ENCODE data around the gene CUL5.

The CUL5 gene

GRCh38 chr11:108111126-108111525 is 102.4 kb downstream of the CUL5 start:
- Histone ChIP-seq H3K27me3 (ENCODE audit: insufficient read depth, low read length) (no peaks in the 10 kb centered on the region), H2AFZ (ENCODE audit: low read length) (no peak overlapping the region), H3K79me2 (ENCODE audit: insufficient read depth, low read length) (no peaks in the 10 kb centered on the region), H3K4me2 (ENCODE audit: low read length) (no peak overlapping the region), H3K27ac (ENCODE audit: low read depth, low read length, poor library complexity, severe bottlenecking) (no peak overlapping the region), H3K9ac (ENCODE audit: low read length) (no peak overlapping the region), H4K20me1 (ENCODE audit: insufficient read depth, low read length) (no peaks in the 10 kb centered on the region), H3K4me1 (ENCODE audit: insufficient read depth, low read length, severe bottlenecking) (no peaks in the 10 kb centered on the region), H3K4me3 (ENCODE audit: low read depth, low read length, poor library complexity, severe bottlenecking) (no peak overlapping the region), H3K9me3 (ENCODE audit: low read length) (no peaks in the 10 kb centered on the region), H3F3A (ENCODE audit: insufficient read depth, low read length) (no peaks in the 10 kb centered on the region), H3K9me2 (ENCODE audit: low read depth, low read length) (no peaks in the 10 kb centered on the region), H3K36me3 (ENCODE audit: insufficient read depth, low read length) (peaks cover under 1% of the 10 kb centered on the region; the same call in 1 of the 2 replicates)
- no peak for TF ChIP-seq EZH2 (IDR thresholded peaks at IDR 0.05; ENCODE audit: borderline replicate concordance, low read length)
- peak; percentile 39; the same call in 1 of the 2 replicates for TF ChIP-seq CTCF (IDR thresholded peaks at IDR 0.05; ENCODE audit: low read length)

GRCh38 chr11:108112057-108112456 is 103.4 kb downstream of the CUL5 start:
- no peaks in the 10 kb centered on the region for H3K79me2 ChIP-seq (ENCODE audit: insufficient read depth, low read length)
- no peaks in the 10 kb centered on the region for H3F3A ChIP-seq (ENCODE audit: insufficient read depth, low read length)
- no peaks in the 10 kb centered on the region for H3K36me3 ChIP-seq (ENCODE audit: insufficient read depth, low read length)
- H3K4me3 ChIP-seq (ENCODE audit: low read depth, low read length, poor library complexity, severe bottlenecking), result no peak overlapping the region
- H4K20me1 ChIP-seq (ENCODE audit: insufficient read depth, low read length), result no peaks in the 10 kb centered on the region
- H3K9me3 ChIP-seq (ENCODE audit: low read length), result no peaks in the 10 kb centered on the region
- H3K9me2 ChIP-seq (ENCODE audit: low read depth, low read length), result no peaks in the 10 kb centered on the region
- H3K27me3 ChIP-seq (ENCODE audit: insufficient read depth, low read length), result no peaks in the 10 kb centered on the region
- no peak overlapping the region for H3K4me2 ChIP-seq (ENCODE audit: low read length)
- H3K4me1 ChIP-seq (ENCODE audit: insufficient read depth, low read length, severe bottlenecking), result no peaks in the 10 kb centered on the region
- H2AFZ ChIP-seq (ENCODE audit: low read length), result no peak overlapping the region
- no peak overlapping the region for H3K27ac ChIP-seq (ENCODE audit: low read depth, low read length, poor library complexity, severe bottlenecking)
- no peak overlapping the region for H3K9ac ChIP-seq (ENCODE audit: low read length)
- TF ChIP-seq CTCF (IDR thresholded peaks at IDR 0.05; ENCODE audit: low read length) (no peak), EZH2 (IDR thresholded peaks at IDR 0.05; ENCODE audit: borderline replicate concordance, low read length) (no peak)

- no peaks in the 10 kb centered on the region for H3F3A ChIP-seq (ENCODE audit: insufficient read depth, low read length)
- no peaks in the 10 kb centered on the region for H3K9me3 ChIP-seq (ENCODE audit: low read length)
- H4K20me1 ChIP-seq (ENCODE audit: insufficient read depth, low read length), result no peaks in the 10 kb centered on the region
- no peaks in the 10 kb centered on the region for H3K79me2 ChIP-seq (ENCODE audit: insufficient read depth, low read length)
- no peak overlapping the region for H2AFZ ChIP-seq (ENCODE audit: low read length)
- no peak overlapping the region for H3K4me2 ChIP-seq (ENCODE audit: low read length)
- H3K9ac ChIP-seq (ENCODE audit: low read length), result no peak overlapping the region
- no peak overlapping the region for H3K4me3 ChIP-seq (ENCODE audit: low read depth, low read length, poor library complexity, severe bottlenecking)
- TF ChIP-seq CTCF (IDR thresholded peaks at IDR 0.05; ENCODE audit: low read length), result no peak
- TF ChIP-seq EZH2 (IDR thresholded peaks at IDR 0.05; ENCODE audit: borderline replicate concordance, low read length), result no peak
- H3K4me1 ChIP-seq (ENCODE audit: insufficient read depth, low read length, severe bottlenecking), result no peaks in the 10 kb centered on the region
- no peak overlapping the region for H3K27ac ChIP-seq (ENCODE audit: low read depth, low read length, poor library complexity, severe bottlenecking)
- no peaks in the 10 kb centered on the region for H3K36me3 ChIP-seq (ENCODE audit: insufficient read depth, low read length)
- no peaks in the 10 kb centered on the region for H3K9me2 ChIP-seq (ENCODE audit: low read depth, low read length)
- H3K27me3 ChIP-seq (ENCODE audit: insufficient read depth, low read length), result no peaks in the 10 kb centered on the region
Observed at GRCh38 chr11:108115500-108116140, 106.9 kb downstream of the CUL5 start.
